HEK293 (cell line): Measurements from ENCODE around the gene STX3.

Experiments used
- CTCF ChIA-PET: fragments of 350-600 bp; formaldehyde crosslinking; extraction: SDS; loops from one replicate; lab custom pipeline; 2021; ENCODE audit warnings: antibody characterized with exemption; lab: Yijun Ruan, JAX
- POLR2A ChIA-PET: fragments of 300-600 bp; formaldehyde crosslinking; extraction: SDS; loops from one replicate; lab custom pipeline; 2020; ENCODE audit warnings: antibody characterized with exemption, inconsistent platforms; lab: Yijun Ruan, JAX
- H3K27ac ChIP-seq: fragments of 200-500 bp; sonication (Bioruptor generic); 2 replicates; pipeline ENCODE4 v1.5.1; 2014; ENCODE audit warnings: low read depth, low read length, control low read depth, inconsistent platforms; ENCODE audit errors: extremely low read depth
- H3K36me3 ChIP-seq, 2 experiments: fragments of 200-500 bp in 1 of 2; sonication (Bioruptor generic) in 1 of 2; 1 replicate in 1 of 2; 2 replicates in 1 of 2; pipeline ENCODE4 v1.5.1; 2014 to 2017; ENCODE audit warnings: inconsistent platforms in 2 of 2, low read length in 2 of 2; ENCODE audit not compliant: control insufficient read depth in 2 of 2, insufficient read depth in 1 of 2
- H3K4me1 ChIP-seq: fragments of 200-500 bp; sonication (Bioruptor generic); 2 replicates; pipeline ENCODE4 v1.5.1; 2014; ENCODE audit warnings: mild to moderate bottlenecking, low read length, inconsistent platforms; ENCODE audit not compliant: control insufficient read depth, insufficient read depth
- H3K4me3 ChIP-seq: 2 replicates; pipeline ENCODE4 v1.5.1; 2011; ENCODE audit warnings: low read depth, mild to moderate bottlenecking, control low read depth, low read length, moderate library complexity
- H3K9me3 ChIP-seq: fragments of 200-500 bp; sonication (Bioruptor generic); 2 replicates; pipeline ENCODE4 v1.5.1; 2014; ENCODE audit warnings: low read depth, low read length, inconsistent platforms; ENCODE audit not compliant: control insufficient read depth, insufficient read depth
- ELK4 ChIP-seq: IDR thresholded peaks from 2 replicates; pipeline ENCODE4 v1.6.1; 2011; ENCODE audit warnings: mild to moderate bottlenecking, low read depth, low read length, borderline replicate concordance
- ZBTB20 ChIP-seq: fragments of 450-650 bp; formaldehyde crosslinking; IDR thresholded peaks from 2 replicates; pipeline ENCODE4 v1.5.1; 2016; ENCODE audit warnings: missing biosample characterization, missing genetic modification characterization
- ZBTB48 ChIP-seq: fragments of 450-650 bp; formaldehyde crosslinking; IDR thresholded peaks from 2 replicates; pipeline ENCODE4 v1.5.1; 2016; ENCODE audit warnings: missing biosample characterization, missing genetic modification characterization
- ZNF214 ChIP-seq: fragments of 450-650 bp; formaldehyde crosslinking; IDR thresholded peaks from 2 replicates; pipeline ENCODE4 v1.5.1; 2017; ENCODE audit warnings: missing biosample characterization, mild to moderate bottlenecking, missing genetic modification characterization, borderline replicate concordance
- ZNF426 ChIP-seq: fragments of 450-650 bp; formaldehyde crosslinking; IDR thresholded peaks from 2 replicates; pipeline ENCODE4 v1.5.1; 2017; ENCODE audit warnings: missing biosample characterization, missing genetic modification characterization, mild to moderate bottlenecking, inconsistent platforms, moderate library complexity
- ZNF488 ChIP-seq: fragments of 450-650 bp; formaldehyde crosslinking; IDR thresholded peaks from 2 replicates; pipeline ENCODE4 v1.5.1; 2016; ENCODE audit warnings: missing biosample characterization, missing genetic modification characterization
- ZNF501 ChIP-seq: fragments of 450-650 bp; formaldehyde crosslinking; IDR thresholded peaks from 2 replicates; pipeline ENCODE4 v1.5.1; 2016; ENCODE audit warnings: missing biosample characterization, missing genetic modification characterization
- ZNF510 ChIP-seq: fragments of 450-650 bp; formaldehyde crosslinking; IDR thresholded peaks from 2 replicates; pipeline ENCODE4 v1.5.1; 2018; ENCODE audit warnings: mild to moderate bottlenecking, missing genetic modification characterization, missing biosample characterization; ENCODE audit not compliant: insufficient replicate concordance
- ZNF514 ChIP-seq: fragments of 450-650 bp; formaldehyde crosslinking; IDR thresholded peaks from 2 replicates; pipeline ENCODE4 v1.5.1; 2016; ENCODE audit warnings: missing biosample characterization, missing genetic modification characterization
- ZNF518A ChIP-seq: fragments of 450-650 bp; formaldehyde crosslinking; conservative IDR thresholded peaks from 2 replicates; pipeline ENCODE4 v1.5.1; 2016; ENCODE audit warnings: low read depth, missing biosample characterization, missing genetic modification characterization
- ZNF585B ChIP-seq: fragments of 450-650 bp; formaldehyde crosslinking; IDR thresholded peaks from 2 replicates; pipeline ENCODE4 v1.5.1; 2016; ENCODE audit warnings: missing biosample characterization, missing genetic modification characterization
- ZNF645 ChIP-seq: fragments of 450-650 bp; formaldehyde crosslinking; IDR thresholded peaks from 2 replicates; pipeline ENCODE4; 2016; ENCODE audit warnings: missing biosample characterization, missing genetic modification characterization
- ZNF707 ChIP-seq: fragments of 450-650 bp; formaldehyde crosslinking; IDR thresholded peaks from 2 replicates; pipeline ENCODE4 v1.5.1; 2016; ENCODE audit warnings: missing biosample characterization, missing genetic modification characterization
- ZNF747 ChIP-seq: fragments of 450-650 bp; formaldehyde crosslinking; IDR thresholded peaks from 2 replicates; pipeline ENCODE4 v1.5.1; 2016; ENCODE audit warnings: missing biosample characterization, missing genetic modification characterization
- ZNF785 ChIP-seq: fragments of 450-650 bp; formaldehyde crosslinking; IDR thresholded peaks from 2 replicates; pipeline ENCODE4 v1.5.1; 2016; ENCODE audit warnings: missing biosample characterization, missing genetic modification characterization
- ZSCAN16 ChIP-seq: fragments of 450-650 bp; formaldehyde crosslinking; IDR thresholded peaks from 2 replicates; pipeline ENCODE4 v1.5.1; 2016; ENCODE audit warnings: missing biosample characterization, missing genetic modification characterization
- TF ChIP-seq, protein P1 (sequence below): fragments of 450-650 bp; formaldehyde crosslinking; conservative IDR thresholded peaks from 2 replicates; pipeline ENCODE4 v1.5.1; 2016; ENCODE audit warnings: low read depth, missing biosample characterization, missing genetic modification characterization
- TF ChIP-seq, protein P2 (sequence below): fragments of 450-650 bp; formaldehyde crosslinking; IDR thresholded peaks from 2 replicates; pipeline ENCODE4 v1.5.1; 2016; ENCODE audit warnings: missing biosample characterization, missing genetic modification characterization
- TF ChIP-seq, protein P3 (sequence below): fragments of 450-650 bp; formaldehyde crosslinking; IDR thresholded peaks from 2 replicates; pipeline ENCODE4 v1.5.1; 2016; ENCODE audit warnings: missing biosample characterization, missing genetic modification characterization

The STX3 gene

GRCh38 chr11:59753650-59754493 lies 1.3 kb upstream of the STX3 start:
- Histone ChIP-seq H3K27ac (no peak overlapping the region; the same call in 1 of the 2 replicates), H3K9me3 (no peaks in the 10 kb centered on the region), H3K4me1 (no peaks in the 10 kb centered on the region), H3K4me3 (peak overlapping the region; percentile 82), H3K36me3 (peaks cover 0 to 3% of the 10 kb centered on the region in 2 experiments; a peak in 1 of 3 replicates)
- CTCF ChIA-PET: interaction anchor here (0.5 to 6.9 kb wide), 19 partner anchors 8 to 1494 kb away, joined by 3 to 110 read pairs (median 4); partner anchors contain the start of gene MRPL16
- POLR2A ChIA-PET: interaction anchor here (0.6 to 2.7 kb wide), 6 partner anchors 32 to 848 kb away, joined by 3 to 28 read pairs (median 12); partner anchors contain the start of gene PATL1
- TF ChIP-seq ZNF510 (tag by site-specific recombination) (no peak), ZNF518A (tag by site-specific recombination) (no peak), ZNF707 (tag by site-specific recombination) (no peak), ZSCAN16 (tag by site-specific recombination) (no peak), ZNF747 (tag by site-specific recombination) (no peak), ZNF488 (tag by site-specific recombination) (no peak), ZNF645 (tag by site-specific recombination) (no peak), ELK4 (no peak), ZNF785 (tag by site-specific recombination) (no peak), ZBTB20 (tag by site-specific recombination) (no peak), ZNF214 (tag by site-specific recombination) (no peak), ZNF585B (tag by site-specific recombination) (no peak), ZNF514 (no peak), ZNF426 (tag by site-specific recombination) (no peak), ZNF501 (tag by site-specific recombination) (peak; percentile 77; the same call in 1 of the 2 replicates), ZBTB48 (tag by site-specific recombination) (no peak)
- TF ChIP-seq, protein P1, sequence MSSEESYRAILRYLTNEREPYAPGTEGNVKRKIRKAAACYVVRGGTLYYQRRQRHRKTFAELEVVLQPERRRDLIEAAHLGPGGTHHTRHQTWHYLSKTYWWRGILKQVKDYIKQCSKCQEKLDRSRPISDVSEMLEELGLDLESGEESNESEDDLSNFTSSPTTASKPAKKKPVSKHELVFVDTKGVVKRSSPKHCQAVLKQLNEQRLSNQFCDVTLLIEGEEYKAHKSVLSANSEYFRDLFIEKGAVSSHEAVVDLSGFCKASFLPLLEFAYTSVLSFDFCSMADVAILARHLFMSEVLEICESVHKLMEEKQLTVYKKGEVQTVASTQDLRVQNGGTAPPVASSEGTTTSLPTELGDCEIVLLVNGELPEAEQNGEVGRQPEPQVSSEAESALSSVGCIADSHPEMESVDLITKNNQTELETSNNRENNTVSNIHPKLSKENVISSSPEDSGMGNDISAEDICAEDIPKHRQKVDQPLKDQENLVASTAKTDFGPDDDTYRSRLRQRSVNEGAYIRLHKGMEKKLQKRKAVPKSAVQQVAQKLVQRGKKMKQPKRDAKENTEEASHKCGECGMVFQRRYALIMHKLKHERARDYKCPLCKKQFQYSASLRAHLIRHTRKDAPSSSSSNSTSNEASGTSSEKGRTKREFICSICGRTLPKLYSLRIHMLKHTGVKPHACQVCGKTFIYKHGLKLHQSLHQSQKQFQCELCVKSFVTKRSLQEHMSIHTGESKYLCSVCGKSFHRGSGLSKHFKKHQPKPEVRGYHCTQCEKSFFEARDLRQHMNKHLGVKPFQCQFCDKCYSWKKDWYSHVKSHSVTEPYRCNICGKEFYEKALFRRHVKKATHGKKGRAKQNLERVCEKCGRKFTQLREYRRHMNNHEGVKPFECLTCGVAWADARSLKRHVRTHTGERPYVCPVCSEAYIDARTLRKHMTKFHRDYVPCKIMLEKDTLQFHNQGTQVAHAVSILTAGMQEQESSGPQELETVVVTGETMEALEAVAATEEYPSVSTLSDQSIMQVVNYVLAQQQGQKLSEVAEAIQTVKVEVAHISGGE: peak; percentile 42
- TF ChIP-seq, protein P2, sequence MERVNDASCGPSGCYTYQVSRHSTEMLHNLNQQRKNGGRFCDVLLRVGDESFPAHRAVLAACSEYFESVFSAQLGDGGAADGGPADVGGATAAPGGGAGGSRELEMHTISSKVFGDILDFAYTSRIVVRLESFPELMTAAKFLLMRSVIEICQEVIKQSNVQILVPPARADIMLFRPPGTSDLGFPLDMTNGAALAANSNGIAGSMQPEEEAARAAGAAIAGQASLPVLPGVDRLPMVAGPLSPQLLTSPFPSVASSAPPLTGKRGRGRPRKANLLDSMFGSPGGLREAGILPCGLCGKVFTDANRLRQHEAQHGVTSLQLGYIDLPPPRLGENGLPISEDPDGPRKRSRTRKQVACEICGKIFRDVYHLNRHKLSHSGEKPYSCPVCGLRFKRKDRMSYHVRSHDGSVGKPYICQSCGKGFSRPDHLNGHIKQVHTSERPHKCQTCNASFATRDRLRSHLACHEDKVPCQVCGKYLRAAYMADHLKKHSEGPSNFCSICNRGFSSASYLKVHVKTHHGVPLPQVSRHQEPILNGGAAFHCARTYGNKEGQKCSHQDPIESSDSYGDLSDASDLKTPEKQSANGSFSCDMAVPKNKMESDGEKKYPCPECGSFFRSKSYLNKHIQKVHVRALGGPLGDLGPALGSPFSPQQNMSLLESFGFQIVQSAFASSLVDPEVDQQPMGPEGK (tag by site-specific recombination): peak; percentile 77
- TF ChIP-seq, protein P3, sequence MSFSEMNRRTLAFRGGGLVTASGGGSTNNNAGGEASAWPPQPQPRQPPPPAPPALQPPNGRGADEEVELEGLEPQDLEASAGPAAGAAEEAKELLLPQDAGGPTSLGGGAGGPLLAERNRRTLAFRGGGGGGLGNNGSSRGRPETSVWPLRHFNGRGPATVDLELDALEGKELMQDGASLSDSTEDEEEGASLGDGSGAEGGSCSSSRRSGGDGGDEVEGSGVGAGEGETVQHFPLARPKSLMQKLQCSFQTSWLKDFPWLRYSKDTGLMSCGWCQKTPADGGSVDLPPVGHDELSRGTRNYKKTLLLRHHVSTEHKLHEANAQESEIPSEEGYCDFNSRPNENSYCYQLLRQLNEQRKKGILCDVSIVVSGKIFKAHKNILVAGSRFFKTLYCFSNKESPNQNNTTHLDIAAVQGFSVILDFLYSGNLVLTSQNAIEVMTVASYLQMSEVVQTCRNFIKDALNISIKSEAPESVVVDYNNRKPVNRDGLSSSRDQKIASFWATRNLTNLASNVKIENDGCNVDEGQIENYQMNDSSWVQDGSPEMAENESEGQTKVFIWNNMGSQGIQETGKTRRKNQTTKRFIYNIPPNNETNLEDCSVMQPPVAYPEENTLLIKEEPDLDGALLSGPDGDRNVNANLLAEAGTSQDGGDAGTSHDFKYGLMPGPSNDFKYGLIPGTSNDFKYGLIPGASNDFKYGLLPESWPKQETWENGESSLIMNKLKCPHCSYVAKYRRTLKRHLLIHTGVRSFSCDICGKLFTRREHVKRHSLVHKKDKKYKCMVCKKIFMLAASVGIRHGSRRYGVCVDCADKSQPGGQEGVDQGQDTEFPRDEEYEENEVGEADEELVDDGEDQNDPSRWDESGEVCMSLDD: no peak
